Brain microvascular endothelial cell (primary cell): ENCODE measurements around the gene LPCAT1.

Experiments
- DNase-seq: peaks from one replicate; pipeline ENCODE4 v3.0.0-alpha.2; 2020
- H3K27ac ChIP-seq: fragments of 250-450 bp; sonication (Bioruptor Pico); 2 replicates; pipeline ENCODE4 v1.5.1; 2020; ENCODE audit warnings: mild to moderate bottlenecking, moderate library complexity
- H3K27me3 ChIP-seq: fragments of 250-450 bp; sonication (Bioruptor Pico); replicated peaks from 2 replicates; pipeline ENCODE4 v1.5.1; 2020; ENCODE audit warnings: mild to moderate bottlenecking
- H3K36me3 ChIP-seq: fragments of 250-450 bp; sonication (Bioruptor Pico); replicated peaks from 2 replicates; pipeline ENCODE4 v1.5.1; 2020; ENCODE audit warnings: mild to moderate bottlenecking
- H3K4me3 ChIP-seq: 2 replicates; pipeline ENCODE4 v1.5.1; 2011; ENCODE audit warnings: low read depth, mild to moderate bottlenecking, control low read depth, low read length, moderate library complexity
- in situ Hi-C: cut with HindIII; loops from 2 replicates; pipeline ENCODE4 v1.10.0; 2017; ENCODE audit warnings: low sequenced_read_pairs, low pct_ligation_motif_present
- TF ChIP-seq, protein P1 (sequence below): IDR thresholded peaks from 2 replicates; pipeline ENCODE4 v1.5.1; 2011; ENCODE audit warnings: low read depth, mild to moderate bottlenecking, moderate library complexity, low read length, control low read depth, inconsistent platforms; ENCODE audit errors: missing control alignments

Gene LPCAT1

GRCh38 chr5:1436036-1436435 lies 87.7 kb downstream of the LPCAT1 start:
- Histone ChIP-seq H3K27ac (no peak overlapping the region), H3K27me3 (no peaks in the 10 kb centered on the region), H3K4me3 (no peak overlapping the region), H3K36me3 (no peaks in the 10 kb centered on the region)
- TF ChIP-seq, protein P1, sequence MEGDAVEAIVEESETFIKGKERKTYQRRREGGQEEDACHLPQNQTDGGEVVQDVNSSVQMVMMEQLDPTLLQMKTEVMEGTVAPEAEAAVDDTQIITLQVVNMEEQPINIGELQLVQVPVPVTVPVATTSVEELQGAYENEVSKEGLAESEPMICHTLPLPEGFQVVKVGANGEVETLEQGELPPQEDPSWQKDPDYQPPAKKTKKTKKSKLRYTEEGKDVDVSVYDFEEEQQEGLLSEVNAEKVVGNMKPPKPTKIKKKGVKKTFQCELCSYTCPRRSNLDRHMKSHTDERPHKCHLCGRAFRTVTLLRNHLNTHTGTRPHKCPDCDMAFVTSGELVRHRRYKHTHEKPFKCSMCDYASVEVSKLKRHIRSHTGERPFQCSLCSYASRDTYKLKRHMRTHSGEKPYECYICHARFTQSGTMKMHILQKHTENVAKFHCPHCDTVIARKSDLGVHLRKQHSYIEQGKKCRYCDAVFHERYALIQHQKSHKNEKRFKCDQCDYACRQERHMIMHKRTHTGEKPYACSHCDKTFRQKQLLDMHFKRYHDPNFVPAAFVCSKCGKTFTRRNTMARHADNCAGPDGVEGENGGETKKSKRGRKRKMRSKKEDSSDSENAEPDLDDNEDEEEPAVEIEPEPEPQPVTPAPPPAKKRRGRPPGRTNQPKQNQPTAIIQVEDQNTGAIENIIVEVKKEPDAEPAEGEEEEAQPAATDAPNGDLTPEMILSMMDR = no peak
- in situ Hi-C loops = no loop called here
- DNase-seq = no peak

DNA sequence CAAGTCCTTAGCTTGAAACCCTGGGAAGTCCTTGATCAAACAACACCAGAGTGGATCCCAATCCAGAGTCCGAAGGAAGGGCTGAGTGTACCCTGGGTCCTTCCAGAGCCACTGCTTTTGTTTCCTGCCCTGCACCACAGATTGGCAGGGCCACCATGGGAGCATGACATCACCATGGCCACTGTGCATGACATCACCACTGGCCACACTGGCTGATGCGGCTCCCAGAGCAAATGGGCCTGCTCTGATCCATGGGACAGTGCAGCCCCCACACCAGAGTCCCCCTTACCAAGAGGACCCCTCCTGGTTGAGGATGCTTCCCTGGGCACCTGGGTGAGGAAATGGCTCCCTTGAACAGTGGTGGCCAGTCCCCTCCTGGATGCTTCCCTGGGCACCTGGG lies 88.4 kb downstream of the LPCAT1 start:
- in situ Hi-C loops = no loop called here
- TF ChIP-seq, protein P1 = no peak
- no peaks in the 10 kb centered on the region for H3K36me3 ChIP-seq
- no peak for DNase-seq
- no peak overlapping the region for H3K4me3 ChIP-seq
- no peak overlapping the region for H3K27ac ChIP-seq
- no peaks in the 10 kb centered on the region for H3K27me3 ChIP-seq

DNA sequence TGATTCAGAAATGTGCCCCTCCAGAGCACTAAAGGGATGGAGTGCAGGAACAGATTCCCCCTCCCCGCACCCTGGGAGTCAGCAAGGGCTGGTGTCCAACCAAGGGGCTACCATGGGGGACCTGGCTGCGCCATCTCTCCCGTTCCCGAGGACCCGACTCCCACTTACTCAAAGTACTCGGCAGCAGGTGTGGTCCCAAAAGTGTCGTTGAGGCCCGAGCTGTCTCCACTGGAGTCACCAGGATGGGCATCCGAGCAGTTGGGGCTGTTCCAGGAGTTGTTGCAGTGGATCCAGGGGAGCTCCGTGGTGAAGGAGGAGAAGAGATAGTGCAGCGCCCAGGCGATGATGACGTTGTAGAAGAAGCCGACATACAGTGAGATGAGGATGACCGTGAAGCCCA lies 91.5 kb downstream of the LPCAT1 start:
- Histone ChIP-seq H3K27ac (no peak overlapping the region), H3K27me3 (no peaks in the 10 kb centered on the region), H3K4me3 (no peak overlapping the region), H3K36me3 (no peaks in the 10 kb centered on the region)
- in situ Hi-C loops = no loop called here
- DNase-seq = no peak
- TF ChIP-seq, protein P1 = no peak

DNA sequence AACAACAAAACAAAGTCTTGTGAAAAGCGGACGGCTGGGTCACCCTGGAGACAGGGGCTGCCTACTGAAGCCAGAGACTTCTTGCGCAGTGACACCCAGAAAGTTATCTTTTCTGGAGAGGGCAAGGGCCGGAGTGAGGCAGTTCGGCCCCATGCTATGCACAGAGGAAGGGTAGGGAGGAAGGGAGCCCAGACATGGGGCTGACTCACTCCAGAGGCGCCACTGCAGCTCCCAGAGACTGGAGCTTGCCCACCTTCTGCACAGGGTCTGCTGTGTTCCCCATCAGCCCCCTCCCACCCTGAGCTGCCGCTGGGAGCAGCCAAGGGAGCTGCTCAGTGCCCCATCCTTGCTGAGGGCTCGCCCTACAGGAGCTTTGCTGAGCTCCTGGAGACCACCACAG lies 91.9 kb downstream of the LPCAT1 start:
- no peak for DNase-seq
- in situ Hi-C loops = no loop called here
- no peak overlapping the region for H3K4me3 ChIP-seq

DNA sequence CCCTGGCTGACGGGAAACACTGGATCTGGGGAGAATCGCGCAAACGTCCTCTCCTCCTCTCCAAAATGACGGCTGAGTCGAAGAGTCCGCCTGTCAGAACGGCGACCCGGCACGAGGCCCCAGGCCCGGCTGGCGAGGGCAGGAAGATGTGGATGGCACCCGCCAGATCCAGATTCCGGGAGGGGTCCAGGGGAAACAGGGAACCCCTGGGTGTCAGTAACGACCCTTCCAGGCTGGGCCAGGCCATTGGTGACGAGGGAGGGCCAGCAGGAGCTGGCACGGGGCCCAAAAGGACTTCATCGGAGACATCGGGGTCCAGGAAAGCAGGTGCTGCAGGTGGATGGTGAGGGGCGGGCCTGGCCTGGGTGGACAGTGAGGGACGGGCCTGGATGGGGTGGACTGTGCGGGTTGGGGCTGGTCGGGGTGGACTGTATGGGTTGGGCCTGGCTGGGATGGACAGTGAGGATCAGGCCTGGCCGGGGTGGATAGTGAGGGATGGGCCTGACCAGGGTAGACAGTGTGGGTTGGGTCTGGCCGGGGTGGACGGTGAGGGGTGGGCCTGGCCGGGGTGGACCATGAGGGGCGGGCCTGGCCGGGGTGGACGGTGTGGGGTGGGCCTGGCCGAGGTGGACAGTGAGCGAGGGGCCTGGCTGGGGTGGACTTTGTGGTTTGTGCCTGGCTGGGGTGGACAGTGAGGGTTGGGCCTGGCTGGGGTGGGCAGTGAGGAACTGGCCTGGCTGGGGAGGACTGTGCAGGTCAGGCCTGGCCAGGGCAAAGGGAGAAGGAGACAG lies 92.5 kb downstream of the LPCAT1 start:
- no peak for DNase-seq
- TF ChIP-seq, protein P1 = no peak
- H3K27me3 ChIP-seq = no peaks in the 10 kb centered on the region
- in situ Hi-C loops = no loop called here
- no peak overlapping the region for H3K27ac ChIP-seq
- no peak overlapping the region for H3K4me3 ChIP-seq
- H3K36me3 ChIP-seq = no peaks in the 10 kb centered on the region

More for the DNA sequence above, 91.9 kb downstream of the LPCAT1 start:
- no peak overlapping the region for H3K27ac ChIP-seq
- H3K36me3 ChIP-seq = no peaks in the 10 kb centered on the region
- TF ChIP-seq, protein P1 = no peak
- no peaks in the 10 kb centered on the region for H3K27me3 ChIP-seq

GRCh38 chr5:1430121-1430795 lies 93.5 kb downstream of the LPCAT1 start:
- Histone ChIP-seq H3K36me3 (no peaks in the 10 kb centered on the region), H3K27ac (no peak overlapping the region), H3K27me3 (no peaks in the 10 kb centered on the region), H3K4me3 (no peak overlapping the region)
- TF ChIP-seq, protein P1 = no peak
- DNase-seq = no peak
- in situ Hi-C loops = no loop called here
